Skeletal muscle satellite cell (primary cell): ENCODE data around the gene THRB.

Experiments used
- H3K27me3 ChIP-seq: 2 replicates; pipeline ENCODE4 v1.7.0; 2013; ENCODE audit warnings: low read length; ENCODE audit not compliant: control insufficient read depth, insufficient read depth
- H3K36me3 ChIP-seq: 2 replicates; pipeline ENCODE4 v1.7.0; 2013; ENCODE audit warnings: mild to moderate bottlenecking, control low read depth, low read length; ENCODE audit not compliant: insufficient read depth
- H3K4me1 ChIP-seq: 2 replicates; pipeline ENCODE4 v1.7.0; 2013; ENCODE audit warnings: low read length; ENCODE audit not compliant: control insufficient read depth, insufficient read depth
- H3K4me2 ChIP-seq: 2 replicates; pipeline ENCODE4 v1.7.0; 2013; ENCODE audit warnings: mild to moderate bottlenecking, low read length
- H3K4me3 ChIP-seq: 2 replicates; pipeline ENCODE4 v1.7.0; 2013; ENCODE audit warnings: low read length
- H3K9ac ChIP-seq: 2 replicates; pipeline ENCODE4 v1.7.0; 2013; ENCODE audit warnings: mild to moderate bottlenecking, low read depth, low read length, moderate library complexity
- H3K9me3 ChIP-seq: replicated peaks from 2 replicates; pipeline ENCODE4 v1.7.0; 2013; ENCODE audit warnings: mild to moderate bottlenecking, control low read depth, low read length

Gene THRB

DNA sequence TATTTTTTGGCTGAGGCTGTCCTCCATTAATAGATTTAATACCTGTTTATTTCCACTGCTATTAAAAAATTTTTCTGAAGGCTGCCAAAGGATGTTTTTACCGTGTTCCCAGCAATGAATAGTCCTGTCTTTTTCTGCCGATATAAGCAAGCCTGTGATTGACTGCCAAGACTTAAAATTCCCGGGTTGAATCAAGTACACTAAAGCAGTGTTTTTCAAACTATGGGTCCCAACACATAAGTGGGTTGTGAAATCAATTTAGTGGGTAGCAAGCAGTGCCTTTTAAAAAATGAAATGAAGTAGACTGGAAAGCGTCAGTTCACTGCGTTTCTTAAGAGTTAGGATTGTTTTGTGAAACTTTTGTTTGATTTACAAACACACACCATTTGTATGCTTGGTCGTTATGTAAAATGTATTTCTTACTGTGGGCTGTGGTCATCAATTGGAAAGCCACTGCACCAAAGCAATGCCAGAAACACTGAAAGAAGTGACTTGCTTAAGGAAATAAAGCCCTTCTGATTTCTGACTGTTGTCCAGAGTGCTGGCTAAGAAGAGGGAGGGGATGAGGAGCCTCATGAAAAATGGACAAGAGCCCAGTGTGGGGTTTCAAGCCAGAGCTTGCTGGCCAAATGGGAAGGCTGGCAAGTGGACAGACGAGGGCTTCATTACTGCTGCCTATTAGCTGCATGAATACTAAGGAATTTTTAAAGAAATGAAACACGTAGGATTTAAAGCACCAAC, 206.0 kb downstream of the THRB start:
- no peak overlapping the region for H3K4me2 ChIP-seq

DNA sequence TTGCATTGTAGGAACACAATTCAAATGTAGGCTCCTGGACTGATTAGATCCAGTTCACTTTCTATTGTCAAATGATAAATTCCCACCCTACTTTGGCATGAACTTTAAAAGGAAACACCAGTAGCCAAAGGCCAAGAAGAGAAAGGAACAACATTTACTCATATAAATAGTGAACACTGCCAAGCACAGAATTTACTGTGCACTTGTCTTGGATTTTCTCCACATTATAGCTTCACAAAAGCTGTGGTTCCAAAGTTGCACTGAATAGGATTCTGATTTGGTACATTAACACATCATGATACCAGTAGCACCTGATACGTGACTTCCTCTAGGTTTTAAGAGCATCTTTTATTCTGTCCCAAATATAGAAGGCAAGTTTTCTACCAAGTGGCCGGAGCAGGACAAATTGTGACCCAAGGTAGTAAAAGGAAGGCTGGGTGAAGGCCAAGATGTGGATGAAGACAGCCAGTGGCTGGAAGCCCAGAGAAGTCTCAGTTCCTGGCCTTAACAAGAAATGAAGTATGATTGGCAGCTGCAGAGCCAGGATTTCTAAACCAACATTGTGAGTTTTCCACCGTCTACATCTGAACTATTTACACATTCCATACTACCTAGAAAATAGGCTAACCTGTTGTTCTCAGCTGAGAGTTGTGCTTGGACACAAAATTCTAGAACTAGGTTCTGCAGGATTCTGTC, 206.7 kb downstream of the THRB start:
- Histone ChIP-seq H3K4me1 (peaks cover 18% of the 10 kb centered on the region), H3K9me3 (no peaks in the 10 kb centered on the region), H3K36me3 (no peaks in the 10 kb centered on the region), H3K4me3 (no peak overlapping the region), H3K27me3 (peaks cover 6% of the 10 kb centered on the region), H3K4me2 (no peak overlapping the region), H3K9ac (no peak overlapping the region)

More for the DNA sequence above, 206.0 kb downstream of the THRB start:
- Histone ChIP-seq H3K9ac (no peak overlapping the region), H3K4me3 (no peak overlapping the region), H3K36me3 (no peaks in the 10 kb centered on the region), H3K9me3 (no peaks in the 10 kb centered on the region), H3K4me1 (peaks cover 18% of the 10 kb centered on the region), H3K27me3 (peaks cover 6% of the 10 kb centered on the region)

DNA sequence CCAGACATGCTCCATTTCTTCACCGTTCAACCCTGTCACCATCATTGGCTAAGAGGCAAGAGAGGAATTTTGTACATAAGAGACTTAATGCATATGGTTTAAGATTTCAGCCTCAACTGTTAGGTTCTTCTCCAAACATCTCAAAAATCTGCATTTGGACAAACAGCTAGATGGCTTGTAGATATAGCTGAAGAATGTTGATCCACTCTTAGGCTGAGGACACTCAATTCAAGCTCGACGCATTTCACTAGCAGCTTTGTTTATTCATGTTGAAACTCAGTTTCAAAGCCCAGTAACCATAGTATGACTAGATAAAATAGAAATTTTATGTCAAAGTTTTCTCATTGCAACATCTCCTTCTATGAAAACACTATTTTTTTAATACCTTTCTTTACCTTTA, 208.2 kb downstream of the THRB start:
- H3K9ac ChIP-seq = no peak overlapping the region
- no peak overlapping the region for H3K4me2 ChIP-seq
- H3K4me1 ChIP-seq = peaks cover 16% of the 10 kb centered on the region
- no peaks in the 10 kb centered on the region for H3K9me3 ChIP-seq
- peaks cover 6% of the 10 kb centered on the region for H3K27me3 ChIP-seq
- H3K36me3 ChIP-seq = no peaks in the 10 kb centered on the region
- no peak overlapping the region for H3K4me3 ChIP-seq

DNA sequence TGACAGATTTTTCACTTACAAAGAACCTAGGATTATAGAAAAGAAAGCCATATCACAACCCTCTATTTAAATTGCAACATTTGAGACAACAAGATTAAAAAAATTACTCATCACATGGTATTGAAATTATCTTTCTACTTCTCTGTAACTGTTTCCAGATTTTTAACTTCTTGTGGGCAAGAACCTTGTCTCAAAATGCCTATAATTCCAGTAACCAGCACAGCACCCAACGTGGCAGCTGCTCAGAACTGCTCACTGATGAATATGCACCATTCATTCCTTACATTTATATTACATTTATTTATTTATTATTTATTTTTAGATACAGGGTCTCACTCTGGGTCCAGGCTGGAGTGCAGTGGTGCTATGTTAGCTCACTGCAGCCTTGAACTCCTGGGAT, 216.1 kb downstream of the THRB start:
- Histone ChIP-seq H3K4me3 (no peak overlapping the region), H3K9ac (no peak overlapping the region), H3K36me3 (no peaks in the 10 kb centered on the region), H3K27me3 (no peaks in the 10 kb centered on the region), H3K4me1 (no peaks in the 10 kb centered on the region), H3K9me3 (no peaks in the 10 kb centered on the region), H3K4me2 (no peak overlapping the region)

DNA sequence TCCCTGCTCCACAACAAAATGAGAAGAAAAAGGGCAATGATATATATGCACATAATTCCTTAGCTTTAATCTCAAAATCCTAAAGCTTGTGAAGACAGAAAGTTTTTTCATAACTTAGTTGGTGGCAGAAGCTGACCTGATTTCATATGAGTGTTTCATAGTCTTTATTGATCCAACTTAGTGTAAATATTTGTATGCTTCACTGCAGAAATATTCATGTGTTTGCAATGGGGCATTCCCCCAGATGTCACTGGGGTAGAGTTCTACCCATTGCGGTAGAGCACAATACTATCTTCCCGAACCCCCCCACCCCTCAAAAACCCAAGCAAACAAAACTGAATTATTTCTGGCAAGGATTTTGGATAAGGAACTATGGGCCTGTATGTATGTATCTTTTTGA, 221.2 kb downstream of the THRB start:
- Histone ChIP-seq H3K36me3 (no peaks in the 10 kb centered on the region), H3K27me3 (no peaks in the 10 kb centered on the region), H3K9me3 (no peaks in the 10 kb centered on the region), H3K4me2 (no peak overlapping the region), H3K4me3 (no peak overlapping the region), H3K9ac (no peak overlapping the region), H3K4me1 (peaks cover 6% of the 10 kb centered on the region)

DNA sequence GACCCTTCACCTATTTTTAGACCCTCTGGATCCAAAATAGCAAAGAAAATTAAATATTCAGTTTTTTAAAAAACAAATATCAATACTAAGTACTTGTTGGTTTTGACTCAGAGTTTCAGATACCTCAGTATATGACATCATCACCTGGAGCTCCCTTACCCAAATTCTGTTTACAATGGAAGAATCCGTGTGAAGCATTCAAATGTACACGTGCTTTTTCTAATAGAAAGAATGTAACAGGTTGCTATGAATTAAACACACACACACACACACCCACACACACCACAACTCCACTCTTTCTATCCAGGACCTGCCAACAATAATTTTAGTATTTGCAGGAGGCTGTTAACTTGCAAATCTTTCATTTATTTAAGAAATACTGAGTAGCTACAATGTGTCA, 221.8 kb downstream of the THRB start:
- no peak overlapping the region for H3K4me2 ChIP-seq
- peaks cover 6% of the 10 kb centered on the region for H3K4me1 ChIP-seq
- no peaks in the 10 kb centered on the region for H3K9me3 ChIP-seq
- H3K36me3 ChIP-seq = no peaks in the 10 kb centered on the region
- no peaks in the 10 kb centered on the region for H3K27me3 ChIP-seq
- H3K4me3 ChIP-seq = no peak overlapping the region
- no peak overlapping the region for H3K9ac ChIP-seq

DNA sequence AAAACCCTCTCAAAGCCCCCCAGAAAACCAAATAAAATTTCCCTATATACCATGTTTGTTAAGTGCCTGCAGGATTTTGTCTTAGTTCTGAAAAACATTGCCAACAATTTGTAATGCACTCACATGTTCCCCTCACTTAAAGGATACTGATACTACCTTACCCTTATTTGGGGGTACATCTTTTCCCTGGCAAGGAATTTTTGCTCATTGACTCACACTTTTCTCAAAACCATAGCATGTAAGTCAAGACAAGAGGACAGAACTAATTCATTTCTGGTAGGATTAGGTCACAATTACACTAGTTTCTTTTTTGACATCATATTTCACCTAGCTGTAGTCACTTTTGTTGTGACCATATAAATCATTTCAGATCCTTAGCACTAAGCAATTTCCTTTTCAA, 222.2 kb downstream of the THRB start:
- no peaks in the 10 kb centered on the region for H3K36me3 ChIP-seq
- no peak overlapping the region for H3K4me2 ChIP-seq
- no peaks in the 10 kb centered on the region for H3K9me3 ChIP-seq
- H3K27me3 ChIP-seq = no peaks in the 10 kb centered on the region
- H3K4me1 ChIP-seq = peaks cover 6% of the 10 kb centered on the region
- no peak overlapping the region for H3K4me3 ChIP-seq
- H3K9ac ChIP-seq = no peak overlapping the region

- no peaks in the 10 kb centered on the region for H3K9me3 ChIP-seq
- no peak overlapping the region for H3K4me3 ChIP-seq
- peaks cover 6% of the 10 kb centered on the region for H3K4me1 ChIP-seq
- H3K9ac ChIP-seq = no peak overlapping the region
- H3K4me2 ChIP-seq = no peak overlapping the region
- H3K36me3 ChIP-seq = no peaks in the 10 kb centered on the region
- H3K27me3 ChIP-seq = no peaks in the 10 kb centered on the region
Measured at GRCh38 chr3:24271228-24271627, 223.4 kb downstream of the THRB start.

DNA sequence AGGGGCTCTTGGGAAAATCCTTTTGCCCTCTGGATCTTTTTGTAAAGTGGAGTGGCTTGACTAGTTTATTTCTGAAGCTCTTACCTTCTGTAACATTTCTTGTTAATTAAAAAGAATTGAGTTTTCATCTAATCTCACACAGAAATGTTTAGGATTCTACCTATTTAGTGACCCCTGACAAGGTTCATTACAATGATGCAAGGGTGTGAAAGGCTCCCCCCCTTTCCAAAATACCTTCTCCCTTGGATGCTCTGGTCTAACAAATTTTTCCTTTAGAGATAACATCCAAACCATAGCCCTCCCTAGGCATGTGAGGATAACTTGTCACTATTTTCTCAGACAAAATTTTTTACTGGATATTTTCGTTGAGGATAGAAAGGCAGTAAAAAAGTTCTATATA, 223.9 kb downstream of the THRB start:
- H3K27me3 ChIP-seq = no peaks in the 10 kb centered on the region
- H3K4me3 ChIP-seq = no peak overlapping the region
- H3K4me2 ChIP-seq = no peak overlapping the region
- H3K4me1 ChIP-seq = peaks cover 6% of the 10 kb centered on the region
- H3K9me3 ChIP-seq = no peaks in the 10 kb centered on the region
- H3K36me3 ChIP-seq = no peaks in the 10 kb centered on the region
- no peak overlapping the region for H3K9ac ChIP-seq

- peaks cover 6% of the 10 kb centered on the region for H3K4me1 ChIP-seq
- H3K4me2 ChIP-seq = no peak overlapping the region
- no peak overlapping the region for H3K4me3 ChIP-seq
- no peak overlapping the region for H3K9ac ChIP-seq
- no peaks in the 10 kb centered on the region for H3K27me3 ChIP-seq
- H3K36me3 ChIP-seq = no peaks in the 10 kb centered on the region
- no peaks in the 10 kb centered on the region for H3K9me3 ChIP-seq
Measured at GRCh38 chr3:24270204-24270691, 224.4 kb downstream of the THRB start.

- Histone ChIP-seq H3K36me3 (no peaks in the 10 kb centered on the region), H3K4me1 (no peaks in the 10 kb centered on the region), H3K9me3 (no peaks in the 10 kb centered on the region), H3K4me2 (no peak overlapping the region), H3K27me3 (peaks cover 17% of the 10 kb centered on the region), H3K4me3 (no peak overlapping the region), H3K9ac (no peak overlapping the region)
Measured at GRCh38 chr3:24264748-24265158, 229.9 kb downstream of the THRB start.

GRCh38 chr3:24264011-24264410, 230.6 kb downstream of the THRB start:
- Histone ChIP-seq H3K9me3 (no peaks in the 10 kb centered on the region), H3K4me3 (no peak overlapping the region), H3K4me1 (no peaks in the 10 kb centered on the region), H3K4me2 (no peak overlapping the region), H3K9ac (no peak overlapping the region), H3K36me3 (no peaks in the 10 kb centered on the region), H3K27me3 (peaks cover 21% of the 10 kb centered on the region)
